ENCODE measurements around the gene MIOX. TPM values are rescaled to one million over a fixed set of nuclear protein-coding genes. Genes with fewer than 3 reads are reported as not detected.

The MIOX gene
- total and polyA plus RNA-seq, 10 donors = 0.24 to 2.2 (median 0.26) TPM; not detected in 6

- H3K4me1 ChIP-seq = peaks cover 24 to 100% (median 72%) of the 10 kb centered on the region in 6 donors
- intact Hi-C loops (cut with DNase I; ENCODE audit: low total_unique reads) = no loop called here
- H3K36me3 ChIP-seq = no peaks in the 10 kb centered on the region
- H3K27me3 ChIP-seq (replicated peaks in 1 of 7) = no peaks in the 10 kb centered on the region
- no peaks in the 10 kb centered on the region for H3K9me3 ChIP-seq
- peak overlapping the region; percentile 40 to 100 (median 99) for H3K27ac ChIP-seq
- DNase-seq = no peak
- WGBS, 5 donors = 65 to 82% (median 73%) methylated on average over 7 to 8 of the region's 8 CpGs
- TF ChIP-seq POLR2AphosphoS5 (IDR thresholded peaks at IDR 0.05) (peak in 1 of 3 donors; percentile 13), POLR2A (IDR thresholded peaks at IDR 0.05) (no peak), CTCF (IDR thresholded peaks at IDR 0.05 in 8 of 11, conservative IDR thresholded peaks at IDR 0.05 in 3 of 11) (no peak)
- H3K4me3 ChIP-seq = no peak overlapping the region
These were observed 48.5 kb downstream of the MIOX start for GRCh38 chr22:50535113-50535512.

DNA sequence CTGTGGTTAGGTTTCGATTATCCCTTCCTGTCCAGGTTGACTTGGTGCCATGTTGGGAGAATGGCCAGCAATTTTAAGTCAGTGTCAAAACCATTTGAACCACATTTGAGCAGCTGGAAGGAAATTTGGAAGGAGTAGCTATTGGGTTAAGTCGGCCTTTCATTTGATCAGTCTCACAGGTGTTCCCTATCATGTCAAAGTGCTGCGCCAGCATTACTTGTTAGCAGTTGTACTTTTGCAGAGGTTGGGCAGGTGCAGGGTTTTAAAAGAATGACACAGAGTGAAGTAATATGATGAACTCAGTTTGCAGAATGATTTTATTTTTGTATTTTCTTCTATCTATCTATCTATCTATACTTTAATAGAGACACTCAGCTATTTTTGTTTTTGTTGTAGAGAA lies 49.6 kb downstream of the MIOX start:
- H3K4me1 ChIP-seq = peaks cover 27 to 100% (median 72%) of the 10 kb centered on the region in 6 donors
- no peak for DNase-seq
- H3K27ac ChIP-seq = peak overlapping the region in 5 of 8 donors; percentile 40 to 100 (median 99)
- H3K36me3 ChIP-seq = no peaks in the 10 kb centered on the region
- intact Hi-C loops (cut with DNase I; ENCODE audit: low total_unique reads) = no loop called here
- WGBS, 5 donors = 71 to 89% (median 82%) methylated on average over 3 of the region's 3 CpGs
- no peaks in the 10 kb centered on the region for H3K27me3 ChIP-seq (replicated peaks in 1 of 7)
- H3K4me3 ChIP-seq = no peak overlapping the region
- no peaks in the 10 kb centered on the region for H3K9me3 ChIP-seq
- TF ChIP-seq POLR2AphosphoS5 (IDR thresholded peaks at IDR 0.05) = no peak
- no peak for TF ChIP-seq POLR2A (IDR thresholded peaks at IDR 0.05)
- TF ChIP-seq CTCF (IDR thresholded peaks at IDR 0.05 in 8 of 11, conservative IDR thresholded peaks at IDR 0.05 in 3 of 11) = no peak

- DNase-seq = peak; percentile 64
- 80 to 89% (median 86%) methylated on average over 13 of the region's 13 CpGs for WGBS, 5 donors
These were observed 51.1 kb downstream of the MIOX start for GRCh38 chr22:50537765-50538164.

More at GRCh38 chr22:50537765-50538164, 51.1 kb downstream of the MIOX start:
- intact Hi-C loops (cut with DNase I; ENCODE audit: low total_unique reads) = no loop called here
- Histone ChIP-seq H3K4me3 (peak overlapping the region in 1 of 8 donors; percentile 59), H3K27me3 (replicated peaks in 1 of 7) (no peaks in the 10 kb centered on the region), H3K9me3 (no peaks in the 10 kb centered on the region), H3K4me1 (peaks cover 30 to 100% (median 61%) of the 10 kb centered on the region in 6 donors), H3K36me3 (no peaks in the 10 kb centered on the region), H3K27ac (peak overlapping the region; percentile 89 to 100 (median 98))
- TF ChIP-seq POLR2A (IDR thresholded peaks at IDR 0.05) (no peak), POLR2AphosphoS5 (IDR thresholded peaks at IDR 0.05) (no peak), CTCF (IDR thresholded peaks at IDR 0.05 in 8 of 11, conservative IDR thresholded peaks at IDR 0.05 in 3 of 11) (no peak)

Other genes with a start within 250 kb of the MIOX start
- gene TUBGCP6, start 241.8 kb upstream of the MIOX start, total RNA-seq = 10 to 100 TPM; 65.2 to 98.0 (median 69.4) TPM
- gene TUBGCP6, start 241.8 kb upstream of the MIOX start, polyA plus RNA-seq = 10 to 100 TPM; 36.0 to 70.7 (median 69.2) TPM
- gene HDAC10, start 235.6 kb upstream of the MIOX start, total RNA-seq = 100 to 1,000 TPM in 1 of 7 donors, 10 to 100 TPM in 6; 63.6 to 108 (median 70.2) TPM
- 10 to 100 TPM; 25.0 to 69.9 (median 44.7) TPM for gene HDAC10, start 235.6 kb upstream of the MIOX start, polyA plus RNA-seq
- gene MAPK12, start 225.2 kb upstream of the MIOX start, total RNA-seq = 10 to 100 TPM in 2 of 7 donors, 1 to 10 TPM in 5; 3.9 to 11.6 (median 6.4) TPM
- 10 to 100 TPM in 1 of 3 donors, 1 to 10 TPM in 2; 6.9 to 11.0 (median 9.0) TPM for gene MAPK12, start 225.2 kb upstream of the MIOX start, polyA plus RNA-seq
- gene MAPK11, start 216.5 kb upstream of the MIOX start, total RNA-seq = 10 to 100 TPM in 3 of 7 donors, 1 to 10 TPM in 4; 5.2 to 20.7 (median 9.3) TPM
- 10 to 100 TPM; 10.7 to 25.3 (median 21.0) TPM for gene MAPK11, start 216.5 kb upstream of the MIOX start, polyA plus RNA-seq
- gene PLXNB2, start 179.2 kb upstream of the MIOX start, total RNA-seq = 100 to 1,000 TPM; 175 to 382 (median 278) TPM
- 100 to 1,000 TPM in 1 of 3 donors, 10 to 100 TPM in 2; 41.9 to 113 (median 68.3) TPM for gene PLXNB2, start 179.2 kb upstream of the MIOX start, polyA plus RNA-seq
- 1 to 10 TPM; 4.5 to 8.9 (median 6.0) TPM for gene DENND6B, start 159.8 kb upstream of the MIOX start, total RNA-seq
- 10 to 100 TPM in 1 of 3 donors, 1 to 10 TPM in 2; 6.4 to 10.4 (median 9.9) TPM for gene DENND6B, start 159.8 kb upstream of the MIOX start, polyA plus RNA-seq
- 10 to 100 TPM; 54.0 to 76.2 (median 64.7) TPM for gene PPP6R2, start 143.5 kb upstream of the MIOX start, total RNA-seq
- gene PPP6R2, start 143.5 kb upstream of the MIOX start, polyA plus RNA-seq = 10 to 100 TPM; 23.6 to 48.7 (median 27.8) TPM
- 10 to 100 TPM; 65.2 to 96.9 (median 78.9) TPM for gene SBF1, start 11.8 kb upstream of the MIOX start, total RNA-seq
- 10 to 100 TPM; 35.7 to 63.3 (median 36.8) TPM for gene SBF1, start 11.8 kb upstream of the MIOX start, polyA plus RNA-seq
- gene ADM2, start 5.3 kb upstream of the MIOX start, total RNA-seq = 1 to 10 TPM; 1.2 to 3.5 (median 2.6) TPM
- 1 to 10 TPM in 2 of 3 donors, under 1 TPM in 1; 0.74 to 2.1 (median 1.3) TPM for gene ADM2, start 5.3 kb upstream of the MIOX start, polyA plus RNA-seq
- gene LMF2, start 20.8 kb downstream of the MIOX start, total RNA-seq = 10 to 100 TPM; 62.5 to 81.1 (median 72.2) TPM
- 10 to 100 TPM; 36.6 to 71.2 (median 45.0) TPM for gene LMF2, start 20.8 kb downstream of the MIOX start, polyA plus RNA-seq
- gene NCAPH2, start 21.4 kb downstream of the MIOX start, total RNA-seq = 10 to 100 TPM; 33.9 to 48.0 (median 38.1) TPM
- gene NCAPH2, start 21.4 kb downstream of the MIOX start, polyA plus RNA-seq = 10 to 100 TPM; 31.4 to 43.1 (median 35.0) TPM
- gene SCO2, start 38.7 kb downstream of the MIOX start, total RNA-seq = 1 to 10 TPM in 6 of 7 donors, not detected in 1; 1.2 to 7.4 (median 5.0) TPM
- gene SCO2, start 38.7 kb downstream of the MIOX start, polyA plus RNA-seq = 10 to 100 TPM in 2 of 3 donors, 1 to 10 TPM in 1; 4.4 to 12.7 (median 12.0) TPM
- 100 to 1,000 TPM in 6 of 7 donors, 10 to 100 TPM in 1; 73.7 to 284 (median 152) TPM for gene TYMP, start 43.2 kb downstream of the MIOX start, total RNA-seq
- 100 to 1,000 TPM in 1 of 3 donors, 10 to 100 TPM in 2; 88.3 to 166 (median 92.3) TPM for gene TYMP, start 43.2 kb downstream of the MIOX start, polyA plus RNA-seq
- 1 to 10 TPM; 2.6 to 5.0 (median 3.4) TPM for gene KLHDC7B, start 59.0 kb downstream of the MIOX start, total RNA-seq
- 1 to 10 TPM; 2.6 to 3.8 (median 3.5) TPM for gene KLHDC7B, start 59.0 kb downstream of the MIOX start, polyA plus RNA-seq
- 1 to 10 TPM in 1 of 7 donors, not detected in 6; 3.0 TPM for gene SYCE3, start 76.1 kb downstream of the MIOX start, total RNA-seq
- gene SYCE3, start 76.1 kb downstream of the MIOX start, polyA plus RNA-seq = under 1 TPM in 1 of 3 donors, not detected in 2; 0.50 TPM
- 10 to 100 TPM; 25.0 to 46.4 (median 31.5) TPM for gene CPT1B, start 91.6 kb downstream of the MIOX start, total RNA-seq
- gene CPT1B, start 91.6 kb downstream of the MIOX start, polyA plus RNA-seq = 10 to 100 TPM; 23.6 to 55.3 (median 37.0) TPM
- 100 to 1,000 TPM in 5 of 7 donors, 10 to 100 TPM in 2; 94.4 to 142 (median 111) TPM for gene CHKB, start 96.0 kb downstream of the MIOX start, total RNA-seq
- 100 to 1,000 TPM; 161 to 502 (median 339) TPM for gene CHKB, start 96.0 kb downstream of the MIOX start, polyA plus RNA-seq
- gene MAPK8IP2, start 113.9 kb downstream of the MIOX start, total RNA-seq = 1 to 10 TPM in 3 of 7 donors, under 1 TPM in 4; 0.64 to 2.7 (median 0.79) TPM
- gene MAPK8IP2, start 113.9 kb downstream of the MIOX start, polyA plus RNA-seq = under 1 TPM; 0.22 to 0.99 (median 0.29) TPM
- 10 to 100 TPM; 51.0 to 80.2 (median 58.7) TPM for gene ARSA, start 141.3 kb downstream of the MIOX start, total RNA-seq
- 100 to 1,000 TPM in 1 of 3 donors, 10 to 100 TPM in 2; 26.0 to 108 (median 86.7) TPM for gene ARSA, start 141.3 kb downstream of the MIOX start, polyA plus RNA-seq
- gene SHANK3, start 186.0 kb downstream of the MIOX start, total RNA-seq = 100 to 1,000 TPM in 3 of 7 donors, 10 to 100 TPM in 4; 55.5 to 264 (median 89.1) TPM
- 100 to 1,000 TPM in 1 of 3 donors, 10 to 100 TPM in 1, 1 to 10 TPM in 1; 9.9 to 112 (median 31.8) TPM for gene SHANK3, start 186.0 kb downstream of the MIOX start, polyA plus RNA-seq